Ascending aorta (tissue), 2 donors: ENCODE measurements around the gene CLN6. TPM values are rescaled to one million over a fixed set of nuclear protein-coding genes. Genes with fewer than 3 reads are reported as not detected.

Experiments
- DNase-seq, 2 donors: peaks; one replicate each; pipeline ENCODE4 v3.0.0-alpha.2; 2019; ENCODE audit warnings: low spot score in 2 of 2
- H3K27ac ChIP-seq, 2 donors: fragments of 200-600 bp; sonication (generic); one replicate each; pipeline ENCODE4 v1.5.1; 2016 to 2017; ENCODE audit warnings: mild to moderate bottlenecking in 1 of 2
- H3K27me3 ChIP-seq: fragments of 200-600 bp; sonication (generic); one replicate; pipeline ENCODE4 v1.5.1; 2017
- H3K36me3 ChIP-seq, 2 donors: fragments of 200-600 bp; sonication (generic); one replicate each; pipeline ENCODE4 v1.5.1; 2016
- H3K4me1 ChIP-seq, 2 donors: fragments of 200-600 bp; sonication (generic); one replicate each; pipeline ENCODE4 v1.5.1; 2016 to 2017; ENCODE audit warnings: mild to moderate bottlenecking in 1 of 2
- H3K4me3 ChIP-seq, 2 donors: fragments of 200-600 bp; sonication (generic); one replicate each; pipeline ENCODE4 v1.5.1; 2016 to 2017; ENCODE audit warnings: mild to moderate bottlenecking in 1 of 2
- H3K9me3 ChIP-seq, 2 donors: fragments of 200-600 bp; sonication (generic); one replicate each; pipeline ENCODE4 v1.5.1; 2016
- intact Hi-C: fragments of 100-400 bp; cut with DNase I; formaldehyde crosslinking; loops from one replicate; pipeline ENCODE4 v1.15.1; 2023
- total RNA-seq: library from RNA; depleted of rRNA; stranded (reverse); fragments of >200 nt; gene quantifications from one replicate; pipeline ENCODE4 v1.1.0, GENCODE V29; 2016
- TF ChIP-seq, protein P1 (sequence below), 3 experiments: fragments of 200-600 bp in 2 of 3; fragments of 450-650 bp in 1 of 3; sonication (generic) in 2 of 3; IDR thresholded peaks; one replicate each; pipeline ENCODE4 v1.5.1; 2016 to 2019; ENCODE audit warnings: antibody characterized with exemption in 3 of 3, mild to moderate bottlenecking in 1 of 3, moderate library complexity in 1 of 3

The CLN6 gene
- total RNA-seq, 1 donor from 2014 or later: 6.4 TPM

DNA sequence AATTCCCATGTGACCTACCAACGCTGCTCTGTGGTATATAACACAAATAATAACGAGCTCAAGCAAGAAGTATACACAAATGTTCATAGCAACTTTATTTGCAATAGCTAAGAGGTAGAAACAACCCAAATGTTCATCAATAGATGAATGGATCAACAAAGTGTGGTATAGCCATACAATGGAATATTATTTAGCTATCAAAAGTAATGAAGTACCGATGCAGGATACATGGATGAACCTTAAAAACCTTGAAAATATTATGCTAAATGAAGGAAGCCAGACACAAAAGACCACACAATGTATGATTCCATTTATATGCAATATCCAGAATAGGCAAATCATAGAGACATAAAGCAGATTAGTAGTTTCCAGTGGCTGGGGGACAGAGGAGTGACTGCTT lies 32.5 kb upstream of the CLN6 start:
- Histone ChIP-seq H3K27me3 (no peaks in the 10 kb centered on the region), H3K9me3 (no peaks in the 10 kb centered on the region), H3K27ac (no peak overlapping the region), H3K4me3 (no peak overlapping the region), H3K4me1 (peaks cover 0 to 2% of the 10 kb centered on the region in 2 donors), H3K36me3 (no peaks in the 10 kb centered on the region)
- intact Hi-C loops: no loop called here
- no peak for DNase-seq
- TF ChIP-seq, protein P1, sequence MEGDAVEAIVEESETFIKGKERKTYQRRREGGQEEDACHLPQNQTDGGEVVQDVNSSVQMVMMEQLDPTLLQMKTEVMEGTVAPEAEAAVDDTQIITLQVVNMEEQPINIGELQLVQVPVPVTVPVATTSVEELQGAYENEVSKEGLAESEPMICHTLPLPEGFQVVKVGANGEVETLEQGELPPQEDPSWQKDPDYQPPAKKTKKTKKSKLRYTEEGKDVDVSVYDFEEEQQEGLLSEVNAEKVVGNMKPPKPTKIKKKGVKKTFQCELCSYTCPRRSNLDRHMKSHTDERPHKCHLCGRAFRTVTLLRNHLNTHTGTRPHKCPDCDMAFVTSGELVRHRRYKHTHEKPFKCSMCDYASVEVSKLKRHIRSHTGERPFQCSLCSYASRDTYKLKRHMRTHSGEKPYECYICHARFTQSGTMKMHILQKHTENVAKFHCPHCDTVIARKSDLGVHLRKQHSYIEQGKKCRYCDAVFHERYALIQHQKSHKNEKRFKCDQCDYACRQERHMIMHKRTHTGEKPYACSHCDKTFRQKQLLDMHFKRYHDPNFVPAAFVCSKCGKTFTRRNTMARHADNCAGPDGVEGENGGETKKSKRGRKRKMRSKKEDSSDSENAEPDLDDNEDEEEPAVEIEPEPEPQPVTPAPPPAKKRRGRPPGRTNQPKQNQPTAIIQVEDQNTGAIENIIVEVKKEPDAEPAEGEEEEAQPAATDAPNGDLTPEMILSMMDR (IDR thresholded peaks at IDR 0.05): no peak

- Histone ChIP-seq H3K27ac (no peak overlapping the region), H3K9me3 (no peaks in the 10 kb centered on the region), H3K4me3 (no peak overlapping the region), H3K36me3 (no peaks in the 10 kb centered on the region), H3K27me3 (no peaks in the 10 kb centered on the region), H3K4me1 (peaks cover 5 to 7% of the 10 kb centered on the region in 2 donors)
- no peak for DNase-seq
- TF ChIP-seq, protein P1 (IDR thresholded peaks at IDR 0.05): no peak
- intact Hi-C loops: no loop called here
Measured at GRCh38 chr15:68261241-68261640, 31.7 kb upstream of the CLN6 start.

DNA sequence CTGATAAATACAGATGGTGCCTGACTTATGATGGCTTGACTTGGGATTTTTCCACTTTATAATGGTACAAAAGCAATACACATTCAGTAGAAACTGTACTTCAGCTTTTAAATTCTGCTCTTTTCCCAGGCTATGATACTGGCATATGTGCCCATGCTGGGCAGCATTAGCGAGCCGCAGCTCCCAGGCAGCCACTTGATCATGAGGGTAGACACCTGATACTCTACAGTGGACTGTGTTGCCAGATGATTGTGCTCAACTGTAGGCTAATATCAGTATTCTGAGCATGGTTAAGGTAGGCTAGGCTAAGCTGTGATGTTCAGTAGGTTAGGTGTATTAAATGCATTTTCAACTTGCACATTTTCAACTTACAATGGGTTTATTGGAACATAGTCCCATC lies 30.4 kb upstream of the CLN6 start:
- TF ChIP-seq, protein P1 (IDR thresholded peaks at IDR 0.05): no peak
- intact Hi-C loops: loop anchor here (5.0 kb wide), 1 partner anchor 37 kb away; no protein-coding TSS in a partner anchor
- H3K27ac ChIP-seq: no peak overlapping the region

GRCh38 chr15:68258692-68259091 lies 29.2 kb upstream of the CLN6 start:
- Histone ChIP-seq H3K9me3 (no peaks in the 10 kb centered on the region), H3K4me1 (peaks cover 5 to 8% of the 10 kb centered on the region in 2 donors), H3K27me3 (no peaks in the 10 kb centered on the region), H3K36me3 (no peaks in the 10 kb centered on the region), H3K4me3 (no peak overlapping the region), H3K27ac (peak overlapping the region; percentile 19 to 32)
- peak in 1 of 2 donors; percentile 67 for DNase-seq
- TF ChIP-seq, protein P1 (IDR thresholded peaks at IDR 0.05): no peak
- intact Hi-C loops: loop anchor here (5.0 kb wide), 1 partner anchor 39 kb away; no protein-coding TSS in a partner anchor

More for the DNA sequence above, 30.4 kb upstream of the CLN6 start:
- Histone ChIP-seq H3K4me3 (no peak overlapping the region), H3K4me1 (peaks cover 5 to 8% of the 10 kb centered on the region in 2 donors), H3K36me3 (no peaks in the 10 kb centered on the region), H3K9me3 (no peaks in the 10 kb centered on the region), H3K27me3 (no peaks in the 10 kb centered on the region)
- DNase-seq: no peak

DNA sequence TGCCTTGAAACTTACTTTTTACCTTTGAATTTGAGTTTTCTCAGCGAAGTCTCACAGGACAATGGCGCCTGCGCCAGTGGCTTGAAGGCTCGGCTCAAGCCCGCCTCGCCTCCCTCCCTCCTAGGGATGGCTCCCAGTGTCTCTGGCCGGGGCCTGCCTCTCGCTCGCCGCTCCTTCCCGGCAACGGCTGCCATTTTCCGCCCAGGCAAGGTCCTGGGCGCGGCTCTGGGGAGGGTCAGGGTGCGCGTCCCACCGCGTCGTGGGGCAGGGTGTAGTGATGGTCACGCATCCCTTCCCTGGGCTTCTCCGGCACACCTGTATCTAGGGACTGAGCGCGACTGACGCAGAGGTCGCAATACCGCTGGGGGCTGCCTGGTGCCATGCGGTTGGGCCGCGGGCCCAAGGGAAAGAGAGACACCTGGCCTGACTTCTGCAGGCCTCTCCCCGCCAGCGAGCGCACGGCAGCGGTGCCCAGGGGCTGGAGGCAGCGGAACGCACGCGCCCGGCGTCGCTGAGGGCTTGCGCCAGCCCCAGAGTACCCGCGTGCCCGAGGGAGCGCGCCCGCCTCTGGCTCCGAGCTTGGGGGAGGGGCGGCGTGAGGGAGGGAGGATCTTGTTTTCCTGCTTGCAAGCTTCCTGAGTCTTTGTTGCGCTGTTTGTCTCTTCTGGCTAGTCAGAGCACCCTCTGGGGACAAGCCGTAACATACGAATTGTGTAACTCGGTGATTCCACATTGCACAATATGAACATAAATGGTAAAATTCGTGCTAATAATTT lies 27.3 kb upstream of the CLN6 start:
- no peaks in the 10 kb centered on the region for H3K9me3 ChIP-seq
- peak overlapping the region; percentile 83 to 88 for H3K27ac ChIP-seq
- TF ChIP-seq, protein P1 (IDR thresholded peaks at IDR 0.05): no peak
- intact Hi-C loops: loop anchor here (2.0 to 5.0 kb wide), 2 partner anchors 22 to 40 kb away; no protein-coding TSS in a partner anchor
- peak; percentile 48 to 96 for DNase-seq
- H3K4me3 ChIP-seq: peak overlapping the region; percentile 61 to 79
- no peaks in the 10 kb centered on the region for H3K36me3 ChIP-seq
- H3K27me3 ChIP-seq: no peaks in the 10 kb centered on the region
- peaks cover 5 to 11% of the 10 kb centered on the region in 2 donors for H3K4me1 ChIP-seq
